NOMO-1 (cell line): ENCODE measurements around the gene GPATCH2.
"Not testable (repeated sequence)": the region's sequence is repeated elsewhere in the genome, so short reads cannot be mapped to it uniquely, and the experiment has no call there.

Experiments used
- DNase-seq, 2 experiments: peaks; one replicate each; lab custom pipeline; 2025; ENCODE audit not compliant: unreplicated experiment in 2 of 2; lab: John Stamatoyannopoulos, UW

GPATCH2 gene

GRCh38 chr1:217527151-217527550 lies 103.7 kb downstream of the GPATCH2 start:
- no peak for DNase-seq

- no peak for DNase-seq
Observed at GRCh38 chr1:217526636-217527035, 104.3 kb downstream of the GPATCH2 start.

GRCh38 chr1:217525773-217526490 lies 105.0 kb downstream of the GPATCH2 start:
- no peak for DNase-seq

- DNase-seq, result no peak
Observed at GRCh38 chr1:217524787-217525520, 105.9 kb downstream of the GPATCH2 start.

- not testable (repeated sequence) for DNase-seq
Observed at GRCh38 chr1:217523921-217524320, 107.0 kb downstream of the GPATCH2 start.

- DNase-seq, result no peak
Observed at GRCh38 chr1:217522277-217522676, 108.6 kb downstream of the GPATCH2 start.

- DNase-seq, result no peak
Observed at GRCh38 chr1:217521317-217521716, 109.6 kb downstream of the GPATCH2 start.

- no peak for DNase-seq
Observed at GRCh38 chr1:217506878-217507277, 124.0 kb downstream of the GPATCH2 start.

- no peak for DNase-seq
Observed at GRCh38 chr1:217498209-217498608, 132.7 kb downstream of the GPATCH2 start.

- peak in 1 of 2 experiments; percentile 59 for DNase-seq
Observed at GRCh38 chr1:217495249-217495648, 135.6 kb downstream of the GPATCH2 start.

GRCh38 chr1:217494767-217495166 lies 136.1 kb downstream of the GPATCH2 start:
- no peak for DNase-seq

GRCh38 chr1:217493290-217493689 lies 137.6 kb downstream of the GPATCH2 start:
- DNase-seq, result no peak

GRCh38 chr1:217484871-217485270 lies 146.0 kb downstream of the GPATCH2 start:
- DNase-seq, result peak in 1 of 2 experiments; percentile 10

- peak in 1 of 2 experiments; percentile 25 for DNase-seq
Observed at GRCh38 chr1:217482356-217483102, 148.4 kb downstream of the GPATCH2 start.

- no peak for DNase-seq
Observed at GRCh38 chr1:217478450-217478849, 152.4 kb downstream of the GPATCH2 start.

GRCh38 chr1:217472915-217473314 lies 158.0 kb downstream of the GPATCH2 start:
- no peak for DNase-seq

- no peak for DNase-seq
Observed at GRCh38 chr1:217471403-217471802, 159.5 kb downstream of the GPATCH2 start.

- no peak for DNase-seq
Observed at GRCh38 chr1:217469983-217470382, 160.9 kb downstream of the GPATCH2 start.

- no peak for DNase-seq
Observed at GRCh38 chr1:217465102-217465501, 165.8 kb downstream of the GPATCH2 start.

- no peak for DNase-seq
Observed at GRCh38 chr1:217462666-217463065, 168.2 kb downstream of the GPATCH2 start.

- DNase-seq, result no peak
Observed at GRCh38 chr1:217462159-217462558, 168.7 kb downstream of the GPATCH2 start.
